Ishikawa (cell line): Measurements from ENCODE around the gene PRKCSH.

Experiments
- CEBPB ChIP-seq: IDR thresholded peaks from 2 replicates; pipeline ENCODE4 v1.6.1; 2012
- CREB1 ChIP-seq: IDR thresholded peaks from 2 replicates; pipeline ENCODE4 v1.6.1; 2012; ENCODE audit warnings: low read depth
- EGR1 ChIP-seq: IDR thresholded peaks from 2 replicates; pipeline ENCODE4 v1.6.1; 2012
- EP300 ChIP-seq: IDR thresholded peaks from 2 replicates; pipeline ENCODE4 v1.6.1; 2012; ENCODE audit warnings: borderline replicate concordance
- FOXM1 ChIP-seq: IDR thresholded peaks from 2 replicates; pipeline ENCODE4 v1.6.1; 2012; ENCODE audit warnings: low read depth, borderline replicate concordance
- MAX ChIP-seq: IDR thresholded peaks from 2 replicates; pipeline ENCODE4 v1.6.1; 2012
- NFIC ChIP-seq: IDR thresholded peaks from 2 replicates; pipeline ENCODE4 v1.6.1; 2012
- RAD21 ChIP-seq: IDR thresholded peaks from 2 replicates; pipeline ENCODE4 v1.6.1; 2012; ENCODE audit warnings: low read depth
- REST ChIP-seq: IDR thresholded peaks from 2 replicates; pipeline ENCODE4 v1.6.1; 2012; ENCODE audit warnings: low read depth, mild to moderate bottlenecking
- TAF1 ChIP-seq: IDR thresholded peaks from 2 replicates; pipeline ENCODE4 v1.6.1; 2012; ENCODE audit warnings: low read depth, mild to moderate bottlenecking
- TCF12 ChIP-seq: IDR thresholded peaks from 2 replicates; pipeline ENCODE4 v1.6.1; 2012; ENCODE audit warnings: low read depth
- TEAD4 ChIP-seq: IDR thresholded peaks from 2 replicates; pipeline ENCODE4 v1.6.1; 2012
- USF1 ChIP-seq: IDR thresholded peaks from 2 replicates; pipeline ENCODE4 v1.6.1; 2012
- YY1 ChIP-seq: IDR thresholded peaks from 2 replicates; pipeline ENCODE4 v1.6.1; 2012; ENCODE audit warnings: low read depth
- ZBTB7A ChIP-seq: IDR thresholded peaks from 2 replicates; pipeline ENCODE4 v1.6.1; 2012; ENCODE audit warnings: low read depth

PRKCSH gene

GRCh38 chr19:11451871-11452619 is 16.6 kb downstream of the PRKCSH start:
- TF ChIP-seq CEBPB (no peak), ZBTB7A (no peak), TCF12 (no peak), REST (no peak), FOXM1 (no peak), YY1 (no peak), TEAD4 (no peak)

- TF ChIP-seq NFIC (no peak), ZBTB7A (peak; percentile 39; the same call in 1 of the 2 replicates), TAF1 (no peak), EGR1 (no peak), CREB1 (no peak), RAD21 (peak; percentile 24; the same call in 1 of the 2 replicates), YY1 (no peak), TCF12 (no peak), TEAD4 (no peak), MAX (no peak)
These were observed 17.3 kb downstream of the PRKCSH start for GRCh38 chr19:11452620-11453310.

- TF ChIP-seq EP300: no peak
- 0 out of 2 replicates have a peak, but pooled peaks have one; percentile 18 for TF ChIP-seq ZBTB7A
These were observed 18.3 kb downstream of the PRKCSH start for GRCh38 chr19:11453468-11454341.

GRCh38 chr19:11456659-11457058 is 21.2 kb downstream of the PRKCSH start:
- TF ChIP-seq EGR1 (no peak), TAF1 (no peak), TCF12 (no peak), RAD21 (no peak), ZBTB7A (no peak), EP300 (no peak), CREB1 (no peak), FOXM1 (no peak), REST (no peak), NFIC (no peak), MAX (no peak), TEAD4 (no peak), YY1 (no peak), USF1 (no peak)

- TF ChIP-seq USF1 (no peak), FOXM1 (no peak), YY1 (no peak), EP300 (no peak), NFIC (no peak), ZBTB7A (no peak), RAD21 (no peak), CEBPB (no peak), CREB1 (no peak), MAX (no peak), TEAD4 (no peak), EGR1 (no peak), REST (no peak), TAF1 (no peak), TCF12 (no peak)
These were observed 21.7 kb downstream of the PRKCSH start for GRCh38 chr19:11457115-11457514.
